Vagina (tissue), 2 donors: ENCODE data around the gene UBQLN1.
"Not testable (repeated sequence)": the region's sequence is repeated elsewhere in the genome, so short reads cannot be mapped to it uniquely, and the experiment has no call there.

ENCODE experiments used
- CTCF ChIP-seq, 3 experiments: fragments of 450-650 bp in 2 of 3; fragments of 200-600 bp in 1 of 3; sonication (generic) in 1 of 3; IDR thresholded peaks; one replicate each; pipeline ENCODE4 v1.5.1; 2017 to 2019; ENCODE audit warnings: antibody characterized with exemption in 3 of 3, mild to moderate bottlenecking in 2 of 3, moderate library complexity in 2 of 3
- POLR2AphosphoS5 ChIP-seq, 2 donors: sonication (generic); formaldehyde crosslinking; IDR thresholded peaks; one replicate each; pipeline ENCODE4 v1.9.0; 2017; ENCODE audit warnings: antibody characterized with exemption in 2 of 2, mild to moderate bottlenecking in 2 of 2, low read depth in 1 of 2; ENCODE audit not compliant: insufficient read depth in 1 of 2

- TF ChIP-seq CTCF (IDR thresholded peaks at IDR 0.05); POLR2AphosphoS5 (IDR thresholded peaks at IDR 0.05; ENCODE audit: insufficient read depth in 1 of 2, low read depth in 1 of 2): not testable (repeated sequence)
These were observed 94.5 kb downstream of the UBQLN1 start for GRCh38 chr9:83613298-83613697.
